ENCODE measurements around the gene SLC18B1.

SLC18B1 gene

DNA sequence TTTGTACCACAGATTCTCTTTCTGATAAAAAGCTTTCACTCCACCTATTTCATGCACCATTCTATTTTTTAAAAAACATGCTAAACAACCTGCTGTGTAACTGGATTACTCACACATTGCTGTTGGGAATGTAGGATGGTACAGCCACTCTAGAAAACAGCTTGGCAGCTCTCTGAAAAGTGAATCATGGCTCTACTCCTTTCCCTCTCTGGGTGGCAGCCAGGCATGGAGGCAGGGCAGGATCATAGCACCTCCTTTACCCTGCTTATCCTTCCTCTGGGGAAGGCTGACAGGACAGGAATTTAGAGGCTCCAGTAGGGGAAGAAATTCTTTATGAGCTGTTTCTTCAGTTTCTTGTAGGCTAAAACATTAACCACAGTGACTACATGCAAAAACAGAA, 34.1 kb downstream of the SLC18B1 start:
- Histone ChIP-seq H3K79me2 (ENCODE audit: insufficient read depth, low read depth) (no peaks in the 10 kb centered on the region; the same call in 1 of the 2 replicates), H2AFZ (ENCODE audit: low read depth) (no peak overlapping the region; the same call in 1 of the 2 replicates), H3K27me3 (ENCODE audit: insufficient read depth, low read depth) (no peaks in the 10 kb centered on the region), H3K27ac (no peak overlapping the region), H3K4me2 (no peak overlapping the region), H3K4me3 (IDR thresholded peaks at IDR 0.05; ENCODE audit: insufficient read depth, low read depth, low read length) (no peak overlapping the region), H3K9ac (no peak overlapping the region), H3K4me1 (ENCODE audit: low read depth, poor library complexity, severe bottlenecking) (no peaks in the 10 kb centered on the region), H3K36me3 (ENCODE audit: insufficient read depth) (no peaks in the 10 kb centered on the region), H4K20me1 (ENCODE audit: insufficient read depth) (no peaks in the 10 kb centered on the region)
- TF ChIP-seq, protein P1, sequence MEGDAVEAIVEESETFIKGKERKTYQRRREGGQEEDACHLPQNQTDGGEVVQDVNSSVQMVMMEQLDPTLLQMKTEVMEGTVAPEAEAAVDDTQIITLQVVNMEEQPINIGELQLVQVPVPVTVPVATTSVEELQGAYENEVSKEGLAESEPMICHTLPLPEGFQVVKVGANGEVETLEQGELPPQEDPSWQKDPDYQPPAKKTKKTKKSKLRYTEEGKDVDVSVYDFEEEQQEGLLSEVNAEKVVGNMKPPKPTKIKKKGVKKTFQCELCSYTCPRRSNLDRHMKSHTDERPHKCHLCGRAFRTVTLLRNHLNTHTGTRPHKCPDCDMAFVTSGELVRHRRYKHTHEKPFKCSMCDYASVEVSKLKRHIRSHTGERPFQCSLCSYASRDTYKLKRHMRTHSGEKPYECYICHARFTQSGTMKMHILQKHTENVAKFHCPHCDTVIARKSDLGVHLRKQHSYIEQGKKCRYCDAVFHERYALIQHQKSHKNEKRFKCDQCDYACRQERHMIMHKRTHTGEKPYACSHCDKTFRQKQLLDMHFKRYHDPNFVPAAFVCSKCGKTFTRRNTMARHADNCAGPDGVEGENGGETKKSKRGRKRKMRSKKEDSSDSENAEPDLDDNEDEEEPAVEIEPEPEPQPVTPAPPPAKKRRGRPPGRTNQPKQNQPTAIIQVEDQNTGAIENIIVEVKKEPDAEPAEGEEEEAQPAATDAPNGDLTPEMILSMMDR (conservative IDR thresholded peaks at IDR 0.05; ENCODE audit: low read depth, low read length): no peak

GRCh38 chr6:132763269-132763668, 35.2 kb downstream of the SLC18B1 start:
- Histone ChIP-seq H4K20me1 (ENCODE audit: insufficient read depth) (no peaks in the 10 kb centered on the region), H3K4me3 (IDR thresholded peaks at IDR 0.05; ENCODE audit: insufficient read depth, low read depth, low read length) (no peak overlapping the region), H3K4me2 (no peak overlapping the region), H3K36me3 (ENCODE audit: insufficient read depth) (no peaks in the 10 kb centered on the region), H3K27ac (no peak overlapping the region), H3K4me1 (ENCODE audit: low read depth, poor library complexity, severe bottlenecking) (no peaks in the 10 kb centered on the region), H3K9ac (no peak overlapping the region), H2AFZ (ENCODE audit: low read depth) (0 out of 2 replicates have a peak overlapping the region, but pooled peaks have one; percentile 3), H3K79me2 (ENCODE audit: insufficient read depth, low read depth) (no peaks in the 10 kb centered on the region; the same call in 1 of the 2 replicates), H3K27me3 (ENCODE audit: insufficient read depth, low read depth) (no peaks in the 10 kb centered on the region)
- TF ChIP-seq, protein P1 (conservative IDR thresholded peaks at IDR 0.05; ENCODE audit: low read depth, low read length): no peak

DNA sequence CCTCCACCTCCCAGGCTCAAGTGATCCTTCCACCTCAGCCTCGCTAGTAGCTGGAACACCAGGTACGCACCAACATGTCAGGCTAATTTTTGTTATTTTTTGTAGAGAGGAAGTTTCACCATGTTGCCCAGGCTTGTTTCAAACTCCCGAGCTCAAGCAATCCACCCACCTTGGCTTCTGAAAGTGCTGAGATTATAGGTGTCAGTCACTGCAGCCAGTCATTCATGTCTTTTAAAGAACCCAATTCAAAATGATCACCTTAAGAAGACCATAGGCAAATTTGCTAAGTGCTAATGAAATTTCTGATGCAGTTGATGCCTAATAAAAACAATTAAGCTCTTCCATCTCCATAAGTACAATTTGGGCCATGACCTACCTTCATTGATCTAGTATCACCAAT, 38.2 kb downstream of the SLC18B1 start:
- Histone ChIP-seq H3K4me2 (no peak overlapping the region), H3K27ac (no peak overlapping the region), H3K9ac (no peak overlapping the region), H3K4me1 (ENCODE audit: low read depth, poor library complexity, severe bottlenecking) (no peaks in the 10 kb centered on the region), H3K36me3 (ENCODE audit: insufficient read depth) (no peaks in the 10 kb centered on the region), H2AFZ (ENCODE audit: low read depth) (no peak overlapping the region), H3K4me3 (IDR thresholded peaks at IDR 0.05; ENCODE audit: insufficient read depth, low read depth, low read length) (no peak overlapping the region), H3K27me3 (ENCODE audit: insufficient read depth, low read depth) (no peaks in the 10 kb centered on the region), H4K20me1 (ENCODE audit: insufficient read depth) (no peaks in the 10 kb centered on the region), H3K79me2 (ENCODE audit: insufficient read depth, low read depth) (no peaks in the 10 kb centered on the region; the same call in 1 of the 2 replicates)
- TF ChIP-seq, protein P1 (conservative IDR thresholded peaks at IDR 0.05; ENCODE audit: low read depth, low read length): no peak

GRCh38 chr6:132758689-132759088, 39.7 kb downstream of the SLC18B1 start:
- Histone ChIP-seq H3K9ac (no peak overlapping the region), H3K27me3 (ENCODE audit: insufficient read depth, low read depth) (no peaks in the 10 kb centered on the region), H3K4me2 (no peak overlapping the region), H3K27ac (no peak overlapping the region), H4K20me1 (ENCODE audit: insufficient read depth) (no peaks in the 10 kb centered on the region), H3K79me2 (ENCODE audit: insufficient read depth, low read depth) (no peaks in the 10 kb centered on the region; the same call in 1 of the 2 replicates), H3K36me3 (ENCODE audit: insufficient read depth) (no peaks in the 10 kb centered on the region), H2AFZ (ENCODE audit: low read depth) (no peak overlapping the region), H3K4me1 (ENCODE audit: low read depth, poor library complexity, severe bottlenecking) (no peaks in the 10 kb centered on the region), H3K4me3 (IDR thresholded peaks at IDR 0.05; ENCODE audit: insufficient read depth, low read depth, low read length) (no peak overlapping the region)
- TF ChIP-seq, protein P1 (conservative IDR thresholded peaks at IDR 0.05; ENCODE audit: low read depth, low read length): no peak
